Stimulated activated CD4-positive, alpha-beta T cell treated with anti-CD3 and anti-CD28 coated beads, Interleukin-1b, Interleukin-23, amount 100 ng/mL, for 24 hours (primary cell): ENCODE data around the gene TBC1D17.
A peak's percentile ranks its signal among the peaks of the same experiment; 100 is the strongest.
"Not testable (repeated sequence)": the region's sequence is repeated elsewhere in the genome, so short reads cannot be mapped to it uniquely, and the experiment has no call there.

Source experiments
- DNase-seq, 4 experiments: peaks; one replicate each; pipeline ENCODE4 v3.0.0-alpha.2; 2020; ENCODE audit warnings: low read depth in 4 of 4, low spot score in 1 of 4

Gene TBC1D17

GRCh38 chr19:49916839-49917733, 39.6 kb downstream of the TBC1D17 start:
- DNase-seq = no peak

DNA sequence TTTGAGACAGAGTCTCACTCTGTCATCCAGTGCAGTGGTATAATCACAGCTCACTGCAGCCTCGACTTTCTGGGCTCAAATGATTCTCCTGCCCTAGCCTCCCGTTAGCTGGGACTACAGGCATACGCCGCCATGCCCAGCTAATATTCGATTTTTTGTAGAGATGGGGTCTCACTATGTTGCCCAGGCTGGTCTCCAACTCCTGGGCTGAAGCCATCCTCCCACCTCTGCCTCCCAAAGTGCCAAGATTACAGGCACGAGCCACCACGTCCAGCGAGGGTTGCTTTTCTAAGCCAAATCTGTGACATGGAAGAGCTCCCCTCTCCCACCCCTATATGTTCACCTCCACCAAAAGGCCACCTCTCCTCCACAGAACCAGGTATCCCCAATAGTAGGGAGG, 40.6 kb downstream of the TBC1D17 start:
- DNase-seq = no peak

GRCh38 chr19:49920624-49921363, 43.3 kb downstream of the TBC1D17 start:
- no peak for DNase-seq

- no peak for DNase-seq
Measured at GRCh38 chr19:49921871-49922795, 44.6 kb downstream of the TBC1D17 start.

DNA sequence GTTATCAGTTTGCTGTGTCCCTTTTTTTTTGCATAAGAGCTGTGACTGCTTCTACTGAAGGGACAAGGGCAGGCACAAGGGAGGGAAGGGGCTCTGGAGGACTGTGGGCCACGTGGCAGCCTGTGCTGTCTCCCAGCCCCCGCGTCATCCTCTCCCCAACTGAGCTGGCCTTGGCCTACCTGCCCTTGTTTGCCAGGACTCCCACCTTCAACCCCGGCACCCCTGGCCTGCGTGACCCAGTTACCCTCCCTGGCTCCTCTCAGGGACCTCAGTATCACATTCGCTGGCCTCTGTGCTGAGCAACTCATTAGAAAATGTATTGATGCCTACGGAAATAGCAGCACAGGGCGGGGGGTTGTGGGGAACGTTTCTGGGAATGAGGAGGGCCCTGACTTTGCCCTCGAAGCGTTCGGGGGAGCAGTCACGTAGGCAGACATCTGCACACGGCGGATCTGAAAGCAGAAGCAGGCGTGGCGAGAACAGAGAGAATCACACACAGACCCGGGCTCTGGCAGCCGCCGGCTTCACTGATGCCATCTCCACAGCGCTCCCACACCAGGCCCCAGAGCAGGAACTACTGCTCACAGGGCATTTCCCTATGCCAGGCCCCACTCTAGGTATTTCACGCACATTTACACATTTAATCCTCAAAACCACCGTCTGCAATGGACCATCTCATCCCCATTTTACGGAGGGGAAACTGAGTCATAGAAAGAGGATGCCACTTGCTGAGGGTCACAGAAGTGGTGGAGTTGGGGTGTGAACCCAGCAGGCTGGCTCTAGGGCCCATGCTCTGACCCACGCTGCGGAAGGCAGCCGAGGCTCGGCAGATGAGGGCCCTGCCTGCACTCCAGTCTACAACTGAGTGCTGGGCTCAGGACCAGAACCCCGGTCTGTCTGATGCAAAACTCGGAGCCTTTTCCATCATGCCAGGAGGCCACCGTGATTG, 45.8 kb downstream of the TBC1D17 start:
- no peak for DNase-seq

- no peak for DNase-seq
Measured at GRCh38 chr19:49924004-49924880, 46.7 kb downstream of the TBC1D17 start.

DNA sequence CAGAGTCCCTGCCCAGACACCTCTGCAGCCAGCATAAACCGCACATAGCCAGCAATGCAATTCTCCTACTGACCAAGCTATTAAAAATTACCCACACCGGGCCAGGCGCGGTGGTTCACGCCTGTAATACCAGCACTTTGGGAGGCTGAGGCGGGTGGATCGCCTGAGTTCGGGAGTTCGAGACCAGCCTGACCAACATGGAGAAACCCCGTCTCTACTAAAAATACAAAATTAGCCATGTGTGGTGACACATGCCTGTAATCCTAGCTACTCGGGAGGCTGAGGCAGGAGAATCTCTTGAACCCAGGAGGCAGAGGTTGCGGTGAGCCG, 47.3 kb downstream of the TBC1D17 start:
- DNase-seq = not testable (repeated sequence)

GRCh38 chr19:49925486-49925885, 48.0 kb downstream of the TBC1D17 start:
- DNase-seq = no peak

GRCh38 chr19:49926515-49926914, 49.0 kb downstream of the TBC1D17 start:
- no peak for DNase-seq

DNA sequence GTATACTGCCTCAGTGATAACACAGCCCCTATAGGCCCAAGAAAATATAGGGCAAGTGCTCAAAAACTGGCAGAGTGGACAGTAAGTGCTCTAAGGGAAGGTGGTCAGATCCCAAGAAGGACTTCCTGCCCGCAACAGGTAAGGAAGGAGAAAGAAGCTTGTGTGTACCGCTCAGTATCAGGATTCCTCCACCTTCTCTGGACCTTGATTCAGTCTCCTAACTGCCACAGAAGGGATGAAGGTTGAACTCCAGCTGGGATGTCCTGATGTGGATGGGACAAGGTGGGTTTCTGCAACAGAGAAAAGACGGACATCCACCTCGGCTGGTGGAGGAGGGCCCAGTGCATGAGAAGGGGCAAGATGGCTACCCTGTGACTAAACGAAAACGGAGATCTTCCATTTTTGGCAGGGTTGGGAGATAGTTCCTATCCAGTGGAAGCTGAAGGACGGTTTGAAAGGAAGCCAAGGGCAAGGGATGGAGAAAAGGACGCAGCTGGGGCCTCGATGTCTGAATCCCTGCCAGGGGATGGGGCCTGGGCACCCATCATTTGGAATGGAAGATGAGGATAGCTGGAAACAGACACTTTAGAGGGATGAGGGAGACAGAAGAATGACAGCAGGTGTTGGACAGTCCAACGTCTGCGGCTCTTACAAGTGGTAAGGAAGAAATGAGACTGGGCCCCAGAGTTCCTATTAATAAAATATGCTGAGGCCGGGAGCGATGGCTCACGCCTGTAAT, 50.2 kb downstream of the TBC1D17 start:
- no peak for DNase-seq

DNA sequence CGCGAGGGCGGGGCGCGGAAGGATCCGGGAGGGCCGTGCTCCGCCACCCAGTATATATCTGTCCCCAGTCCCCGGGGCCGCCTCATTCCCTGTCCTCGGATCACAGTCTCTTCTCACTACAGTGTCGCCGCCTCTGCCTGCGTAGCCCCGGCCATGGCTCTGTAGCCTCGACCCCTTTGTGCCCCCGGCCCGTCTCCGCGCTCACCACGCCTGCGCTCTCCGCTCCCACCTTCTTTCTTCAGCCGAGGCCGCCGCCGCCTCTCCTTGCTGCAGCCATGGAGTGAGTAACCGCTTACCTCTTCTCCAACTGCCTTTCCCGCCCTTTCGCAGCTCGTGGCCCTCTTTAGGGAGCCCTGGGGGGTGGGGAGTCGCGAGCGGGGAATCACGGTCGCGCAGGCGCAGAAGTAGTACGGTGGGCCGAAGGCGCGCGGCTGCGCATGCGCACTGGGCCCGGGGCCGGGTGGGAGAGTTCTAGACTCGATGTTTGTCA, 51.7 kb downstream of the TBC1D17 start, which contains the start of the genes ATF5 and NUP62:
TSS of gene ATF5 (plus strand) at position 85 of the 490 bp plus-strand sequence. CDS start 1,646 bp downstream, outside the sequence.
TSS of gene NUP62 (minus strand) at position 384 of the 490 bp plus-strand sequence. CDS start 19,697 bp downstream, outside the sequence.
- DNase-seq = peak; percentile 85 to 92 (median 91)

DNA sequence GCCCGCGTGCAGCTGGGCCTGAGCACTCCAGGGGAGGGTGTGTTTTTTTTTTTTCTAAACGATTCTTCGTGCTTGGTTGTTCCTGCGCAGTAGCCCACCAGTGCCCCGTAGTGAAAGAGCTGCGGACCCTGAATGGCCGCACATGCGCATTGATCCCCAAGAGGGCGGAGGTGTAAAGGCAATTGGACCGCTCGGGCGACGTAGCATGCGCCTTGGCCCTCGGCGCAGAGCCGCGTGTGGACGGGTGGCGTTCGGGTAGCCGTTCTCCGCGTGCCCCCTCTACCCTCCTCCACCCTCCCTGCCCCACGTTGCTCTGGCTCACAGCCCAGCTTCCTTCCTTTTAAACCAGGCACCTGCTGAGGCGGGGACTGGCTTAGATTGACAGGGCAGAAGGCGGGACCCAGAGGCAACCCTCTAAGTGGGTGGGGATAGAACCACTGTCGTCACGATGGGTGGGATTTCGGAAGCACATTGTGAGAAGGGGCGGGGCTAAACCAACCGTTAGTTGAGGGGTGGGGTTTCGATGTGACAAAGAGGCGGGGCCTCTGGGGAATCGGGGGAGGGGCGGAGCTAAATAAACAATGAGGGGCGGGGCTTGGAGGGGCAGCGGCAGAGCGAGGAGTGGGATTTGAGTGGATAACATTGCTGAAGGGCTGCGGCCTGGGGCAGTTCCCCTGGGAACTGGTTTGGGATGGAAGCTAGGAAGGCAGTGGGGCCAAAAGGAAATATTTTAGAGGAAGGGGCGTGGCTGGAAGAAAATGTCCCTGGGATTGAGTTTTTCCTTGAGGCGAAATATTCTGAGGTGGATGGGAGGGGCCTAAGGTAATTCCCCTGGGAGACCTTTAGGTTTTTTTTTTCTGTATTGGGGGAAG, 52.3 kb downstream of the TBC1D17 start:
- DNase-seq = peak; percentile 86 to 90 (median 88)

- DNase-seq = no peak
Measured at GRCh38 chr19:49930483-49931011, 53.0 kb downstream of the TBC1D17 start.

- no peak for DNase-seq
Measured at GRCh38 chr19:49931293-49932040, 54.0 kb downstream of the TBC1D17 start.

DNA sequence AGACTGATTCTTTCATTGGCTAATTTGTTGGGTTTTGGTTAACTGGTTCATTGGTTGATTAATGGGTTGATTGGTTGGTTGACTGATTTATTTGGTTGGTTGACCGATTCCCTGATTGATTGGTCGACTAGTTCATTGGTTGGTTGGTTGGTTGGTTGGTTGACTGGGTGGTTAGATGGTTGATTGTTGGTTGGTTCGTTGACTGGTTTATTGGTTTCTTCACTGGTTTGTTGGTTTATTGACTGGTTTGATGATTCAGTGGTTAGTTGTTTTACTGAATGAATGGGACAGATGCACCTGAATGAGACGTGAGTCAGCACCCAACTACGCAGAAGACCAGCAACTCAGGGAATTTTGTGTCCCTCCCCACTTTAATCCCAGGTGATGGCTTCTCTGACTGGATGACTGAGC, 54.5 kb downstream of the TBC1D17 start:
- DNase-seq = no peak

DNA sequence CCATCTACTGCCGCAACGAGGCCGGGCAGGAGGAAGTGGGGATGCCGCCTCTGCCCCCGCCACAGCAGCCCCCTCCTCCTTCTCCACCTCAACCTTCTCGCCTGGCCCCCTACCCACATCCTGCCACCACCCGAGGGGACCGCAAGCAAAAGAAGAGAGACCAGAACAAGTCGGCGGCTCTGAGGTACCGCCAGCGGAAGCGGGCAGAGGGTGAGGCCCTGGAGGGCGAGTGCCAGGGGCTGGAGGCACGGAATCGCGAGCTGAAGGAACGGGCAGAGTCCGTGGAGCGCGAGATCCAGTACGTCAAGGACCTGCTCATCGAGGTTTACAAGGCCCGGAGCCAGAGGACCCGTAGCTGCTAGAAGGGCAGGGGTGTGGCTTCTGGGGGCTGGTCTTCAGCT, 55.2 kb downstream of the TBC1D17 start:
- DNase-seq = no peak
